IPS-NIHi7 (cell line): ENCODE measurements around the gene ARL10.

Experiments used
- DNase-seq: peaks from one replicate; pipeline ENCODE4 v3.0.0; 2012; ENCODE audit warnings: mixed read lengths; ENCODE audit errors: extremely low spot score

The ARL10 gene

GRCh38 chr5:176410486-176411180 lies 45.3 kb downstream of the ARL10 start:
- DNase-seq, result peak; percentile 9

DNA sequence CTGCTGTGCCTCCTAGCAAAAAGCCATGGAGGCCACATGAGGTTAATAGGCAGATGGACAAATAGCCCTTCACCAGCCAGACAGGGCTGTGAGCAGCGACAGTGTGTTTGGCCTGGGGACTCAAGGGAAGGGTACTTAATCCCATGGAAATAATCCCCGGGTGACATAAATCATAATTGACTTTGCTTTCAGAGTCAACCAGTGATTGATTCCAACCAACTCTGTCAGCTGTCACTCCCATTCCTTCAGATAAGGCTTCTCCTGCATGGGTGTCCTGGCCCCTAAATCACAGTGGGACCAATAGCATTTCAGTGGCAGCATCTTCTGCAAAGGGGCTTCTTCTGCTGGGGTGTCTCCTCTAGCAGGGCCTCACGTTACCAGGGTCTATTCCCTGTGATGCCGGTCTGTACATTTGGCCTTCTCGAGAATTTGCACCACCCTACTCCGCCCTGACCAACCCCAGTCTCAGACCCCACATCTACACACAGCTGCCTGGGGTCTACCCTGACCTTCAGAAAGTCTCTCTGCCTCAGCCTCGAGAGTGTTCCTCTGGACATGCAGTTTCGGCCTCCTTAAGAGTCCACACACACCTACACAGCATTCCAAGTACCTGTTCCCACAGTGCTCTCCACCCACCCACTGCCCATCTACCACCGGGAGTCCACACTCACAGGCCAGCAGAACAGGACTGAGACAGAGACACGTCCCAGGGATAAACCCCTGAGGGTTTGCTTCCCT lies 47.4 kb downstream of the ARL10 start:
- no peak for DNase-seq

- DNase-seq, result peak; percentile 7
These were observed 47.9 kb downstream of the ARL10 start for GRCh38 chr5:176413255-176413565.

DNA sequence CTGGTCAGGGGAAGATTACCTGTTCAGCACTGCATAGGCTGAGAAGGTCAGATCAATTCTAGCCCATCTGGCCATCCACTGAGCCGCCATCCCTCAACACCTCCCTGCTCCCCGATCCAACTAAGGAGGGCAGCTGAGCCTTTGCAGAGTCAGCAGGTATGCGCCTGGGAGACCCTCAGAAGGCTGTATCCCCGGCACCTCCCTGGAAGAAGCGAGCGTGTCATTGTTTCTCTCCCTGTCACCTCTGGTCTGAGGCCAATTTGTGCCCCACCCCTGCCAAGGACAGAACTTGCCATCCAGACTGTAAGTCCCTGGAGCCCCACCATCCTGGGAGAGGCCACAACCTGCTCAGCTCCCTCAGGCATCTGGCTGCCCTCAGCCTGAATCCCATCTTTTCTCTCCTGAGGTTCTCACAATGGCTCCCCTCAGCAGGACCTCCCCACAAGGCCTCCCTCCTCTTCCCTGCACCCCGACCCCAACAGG lies 48.5 kb downstream of the ARL10 start:
- DNase-seq, result no peak

DNA sequence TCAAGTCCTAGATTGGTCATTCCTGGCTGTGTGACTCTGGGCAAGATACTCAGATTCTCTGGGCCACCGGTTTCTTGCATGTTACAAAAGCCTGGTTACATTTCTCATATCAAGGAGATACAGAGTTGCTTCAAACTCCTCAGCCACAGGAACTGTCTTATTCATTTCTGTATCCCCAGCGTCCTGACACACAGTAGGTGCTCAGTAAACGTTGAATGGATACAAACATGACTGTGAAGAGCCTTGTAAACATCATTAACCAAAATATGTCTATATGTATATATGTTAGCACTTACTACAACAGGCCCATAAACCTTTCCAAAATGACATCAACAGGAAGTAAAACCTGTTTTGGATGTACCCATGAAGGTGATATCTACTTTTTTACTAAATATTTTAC lies 49.4 kb downstream of the ARL10 start:
- no peak for DNase-seq

DNA sequence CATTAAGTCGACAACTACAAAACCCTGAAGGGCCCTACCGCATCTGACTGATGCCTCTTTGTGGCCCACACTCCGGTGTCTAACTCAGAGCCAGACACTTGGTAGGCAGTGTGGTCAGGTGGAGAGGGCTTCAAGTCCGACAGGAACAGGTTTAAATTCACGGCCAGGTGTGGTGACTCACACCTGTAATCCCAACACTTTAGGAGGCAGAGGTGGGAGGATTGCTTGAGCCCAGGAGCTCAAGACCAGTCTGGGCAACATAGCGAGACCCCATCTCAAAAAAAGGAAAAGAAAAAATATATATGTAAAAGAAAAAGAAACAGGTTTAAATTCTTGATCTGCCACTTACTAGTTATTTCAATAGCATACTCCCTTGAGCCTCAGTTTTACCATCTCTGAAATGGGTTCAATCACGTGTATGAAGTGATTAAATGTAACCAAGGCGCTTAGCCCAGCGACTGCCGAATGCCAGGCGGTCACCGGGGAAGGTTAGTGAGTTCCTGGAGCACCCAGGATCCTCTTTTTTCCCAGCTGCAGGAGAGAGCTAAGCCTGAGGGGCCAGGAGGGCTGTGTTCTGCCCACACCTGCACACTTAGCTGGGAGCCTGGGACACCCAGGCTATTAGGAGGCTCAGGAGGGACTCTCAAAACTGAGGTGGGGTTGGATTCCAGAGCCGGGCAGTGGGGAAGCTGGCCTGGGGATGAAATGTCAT lies 50.1 kb downstream of the ARL10 start:
- no peak for DNase-seq

DNA sequence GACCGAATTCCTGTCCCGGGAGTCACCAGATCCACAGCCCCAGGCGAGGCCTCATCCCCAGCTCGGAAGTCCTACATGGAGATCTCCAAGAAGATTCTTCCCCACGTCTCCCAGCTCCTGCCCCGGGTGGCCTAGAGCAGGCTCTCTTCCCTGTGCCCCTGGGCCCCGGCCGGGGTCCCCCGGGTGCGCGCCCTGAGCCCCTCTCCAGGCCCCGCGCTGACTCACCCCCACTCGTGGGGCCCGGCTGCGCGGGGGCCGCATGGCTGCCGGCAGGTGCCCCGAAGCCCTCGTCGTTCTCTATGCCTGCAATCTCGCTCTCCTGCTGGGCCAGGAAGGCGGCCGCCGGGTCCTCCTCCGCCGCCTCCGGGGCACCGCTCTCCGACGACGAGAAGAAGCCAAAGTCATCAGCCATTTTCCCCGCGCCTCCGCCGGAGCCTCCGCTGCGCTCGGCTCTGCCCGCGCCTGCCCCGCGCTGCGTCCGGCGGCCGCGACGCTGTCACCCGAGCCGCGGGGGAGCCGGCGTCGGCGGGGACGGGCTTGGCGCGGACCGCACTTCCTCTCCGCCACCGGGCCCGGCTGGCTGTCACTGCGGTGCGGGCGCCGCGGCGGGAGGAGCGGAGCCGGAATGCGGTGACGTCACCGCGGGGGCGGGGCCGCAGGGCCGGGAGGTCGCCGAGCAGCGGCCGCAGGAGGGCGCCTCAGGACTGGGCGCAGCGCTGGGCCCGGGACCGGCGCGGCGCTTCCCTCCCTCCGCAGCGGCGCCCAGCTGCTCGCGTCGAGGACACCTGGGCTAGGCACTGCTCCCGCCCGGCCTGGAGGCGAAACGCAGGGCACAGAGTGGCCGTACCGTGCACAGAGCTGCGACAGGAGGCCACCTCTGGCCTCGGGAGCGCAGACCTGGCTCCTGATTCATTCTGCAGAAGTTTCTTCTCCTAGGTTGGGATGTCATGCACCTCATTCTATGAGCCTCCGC lies 51.0 kb downstream of the ARL10 start, which contains the start of gene CLTB:
TSS of gene CLTB (minus strand) at position 588 of the 973 bp plus-strand sequence. CDS start at position 412, 176 bp downstream.
- peak; percentile 94 for DNase-seq

DNA sequence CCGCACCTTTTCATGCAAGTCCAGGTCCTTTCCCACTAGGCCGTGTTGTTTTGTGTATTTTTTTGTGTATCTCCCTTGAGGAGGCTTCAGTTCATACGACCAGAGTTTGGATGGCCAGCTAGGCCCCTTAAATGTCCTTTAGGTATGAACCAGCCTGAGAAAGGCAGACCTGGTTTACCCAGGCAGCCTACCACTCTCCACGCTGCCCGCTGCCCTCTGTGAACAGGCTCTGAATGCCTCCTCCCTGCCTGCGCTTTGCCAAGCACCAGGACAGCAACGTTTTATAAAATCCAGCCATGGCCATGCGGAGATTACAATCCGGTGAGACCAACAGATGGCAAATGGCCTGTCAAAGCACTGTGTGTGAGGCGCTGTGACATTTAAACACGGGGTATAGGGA lies 51.7 kb downstream of the ARL10 start:
- no peak for DNase-seq

DNA sequence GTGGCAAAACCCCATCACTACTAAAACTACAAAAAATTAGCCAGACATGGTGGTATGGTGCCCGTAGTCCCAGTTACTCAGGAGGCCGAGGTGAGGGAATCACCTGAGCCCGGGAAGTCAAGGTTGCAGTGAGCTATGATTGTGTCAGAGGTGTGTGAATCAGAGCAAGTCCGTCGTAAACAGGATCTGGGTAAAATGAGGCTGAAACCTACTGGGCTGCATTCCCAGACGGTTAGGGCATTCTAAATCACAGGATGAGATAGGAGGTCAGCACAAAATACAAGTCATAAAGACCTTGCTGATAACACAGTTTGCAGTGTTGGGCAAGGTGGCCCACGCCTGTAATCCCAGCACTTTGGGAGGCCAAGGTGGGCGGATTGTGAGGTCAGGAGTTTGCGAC lies 53.0 kb downstream of the ARL10 start:
- no peak for DNase-seq

- DNase-seq, result no peak
These were observed 54.8 kb downstream of the ARL10 start for GRCh38 chr5:176420086-176420485.

DNA sequence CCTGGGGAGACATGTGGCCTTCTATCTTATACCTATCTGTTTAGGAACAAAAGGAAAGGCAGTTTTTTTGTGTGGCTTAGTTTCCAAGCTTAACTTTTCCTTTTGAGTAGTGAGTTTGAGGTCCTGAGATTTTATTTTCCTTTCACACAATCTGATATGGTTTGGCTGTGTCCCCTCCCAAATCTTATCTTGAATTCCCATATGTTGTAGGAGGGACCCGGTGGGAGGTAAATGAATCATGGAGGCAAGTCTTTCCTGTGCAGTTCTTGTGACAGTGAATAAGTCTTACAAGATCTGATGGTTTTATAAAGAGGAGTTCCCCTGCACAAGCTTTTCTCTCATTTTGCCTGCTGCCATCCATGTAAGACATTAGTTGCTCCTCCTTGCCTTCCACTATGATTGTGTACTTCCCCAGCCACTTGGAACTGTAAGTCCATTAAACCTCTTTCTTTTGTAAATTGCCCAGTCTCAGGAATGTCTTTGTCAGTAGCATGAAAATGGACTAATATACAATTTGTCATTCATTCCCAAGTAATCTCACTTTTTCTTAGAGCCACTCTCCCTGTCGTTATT lies 55.8 kb downstream of the ARL10 start:
- no peak for DNase-seq

DNA sequence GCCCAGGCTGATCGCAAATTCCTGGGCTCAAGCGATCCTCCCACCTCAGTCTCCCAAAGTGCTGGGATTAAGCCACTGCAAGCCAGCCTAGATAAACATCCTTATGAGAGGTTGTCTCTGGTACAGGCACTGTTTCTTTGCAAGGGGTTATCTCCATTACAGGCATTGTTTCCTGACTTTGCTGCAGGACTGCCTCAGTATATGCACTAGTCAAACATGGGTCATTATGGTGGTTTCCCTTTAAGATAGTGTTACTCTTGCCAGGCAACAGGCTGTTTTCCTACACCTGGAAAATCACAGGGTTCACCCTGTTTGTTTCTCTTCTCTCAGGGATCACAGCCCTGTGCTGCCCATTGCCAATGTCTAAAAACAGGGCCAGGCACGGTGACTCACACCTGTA lies 58.9 kb downstream of the ARL10 start:
- DNase-seq, result no peak

DNA sequence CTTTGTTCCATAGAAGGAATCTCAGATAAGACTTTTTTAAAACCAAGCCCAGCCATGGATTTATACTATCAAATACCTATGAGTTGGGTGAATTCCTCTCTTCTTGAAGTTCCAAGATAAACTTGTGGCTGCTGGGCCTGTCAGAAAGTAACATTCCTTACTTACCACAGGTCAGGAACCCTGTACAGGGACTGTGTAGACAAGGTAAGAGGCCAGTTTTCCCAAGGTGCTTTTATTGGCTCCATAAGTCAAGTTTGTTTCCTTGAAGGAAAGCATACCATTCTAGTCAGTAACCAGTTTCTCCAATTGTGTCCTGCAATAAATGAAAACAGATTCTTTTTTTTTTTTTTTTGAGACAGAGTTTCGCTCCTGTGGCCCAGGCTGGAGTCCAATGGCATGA lies 59.9 kb downstream of the ARL10 start:
- DNase-seq, result no peak

- no peak for DNase-seq
These were observed 60.5 kb downstream of the ARL10 start for GRCh38 chr5:176425791-176426190.

DNA sequence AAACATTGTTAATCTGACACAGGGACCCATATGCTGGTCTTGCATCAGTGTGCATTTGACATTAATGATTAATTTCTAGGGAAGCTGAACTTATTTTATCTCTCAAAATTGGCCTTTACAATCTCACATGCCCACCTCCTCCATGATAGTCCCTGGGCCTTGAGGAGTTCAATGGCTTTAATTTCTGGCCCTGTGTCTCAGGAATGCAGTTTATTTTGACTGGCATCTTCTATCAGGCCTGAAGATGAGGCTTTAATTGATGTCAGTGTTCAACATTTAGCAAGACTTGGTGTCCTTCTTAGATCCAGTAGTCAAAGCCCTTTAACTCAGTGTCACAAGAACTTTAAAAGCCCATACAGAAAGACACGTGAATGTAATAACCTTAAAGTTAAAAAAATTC lies 61.6 kb downstream of the ARL10 start:
- no peak for DNase-seq

- DNase-seq, result no peak
These were observed 62.7 kb downstream of the ARL10 start for GRCh38 chr5:176427971-176428370.

DNA sequence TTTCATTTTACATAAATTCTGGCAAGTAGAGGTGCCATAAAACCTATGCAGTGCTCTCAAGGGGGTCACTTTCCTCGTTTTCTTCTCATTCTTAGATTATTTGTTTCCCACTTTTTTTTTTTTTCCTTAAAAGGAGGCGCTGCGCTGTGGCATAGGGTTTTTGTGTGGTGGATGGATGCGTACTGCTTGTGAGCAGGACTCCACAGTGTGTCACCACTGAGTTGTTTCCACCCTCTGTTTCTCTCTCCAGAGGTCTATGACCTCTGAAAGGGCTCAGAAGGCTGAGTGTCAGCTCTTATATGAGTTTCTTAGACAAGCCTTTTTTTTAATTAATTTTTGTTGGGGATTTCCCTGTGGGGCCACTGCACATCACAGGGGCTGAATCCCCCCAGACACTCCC lies 64.7 kb downstream of the ARL10 start:
- no peak for DNase-seq
